HG03354 (cell line): ENCODE results near the gene BMPR2.
"Not testable (repeated sequence)": the region's sequence is repeated elsewhere in the genome, so short reads cannot be mapped to it uniquely, and the experiment has no call there.

Source experiments
- ATAC-seq: cut with Tn5 transposase; IDR thresholded peaks from one replicate; pipeline ENCODE4 v1.9.1; 2021; ENCODE audit warnings: mild to moderate bottlenecking; ENCODE audit not compliant: unreplicated experiment, poor library complexity, severe bottlenecking

The BMPR2 gene

GRCh38 chr2:202508686-202509085 is 132.6 kb downstream of the BMPR2 start:
- no peak for ATAC-seq

GRCh38 chr2:202510911-202511310 is 134.8 kb downstream of the BMPR2 start:
- ATAC-seq, result no peak

GRCh38 chr2:202512176-202512575 is 136.0 kb downstream of the BMPR2 start:
- ATAC-seq, result no peak

- no peak for ATAC-seq
Measured at GRCh38 chr2:202514732-202515131, 138.6 kb downstream of the BMPR2 start.

- ATAC-seq, result no peak
Measured at GRCh38 chr2:202519453-202519852, 143.3 kb downstream of the BMPR2 start.

GRCh38 chr2:202521470-202521869 is 145.3 kb downstream of the BMPR2 start:
- no peak for ATAC-seq

- no peak for ATAC-seq
Measured at GRCh38 chr2:202529389-202529788, 153.3 kb downstream of the BMPR2 start.

GRCh38 chr2:202530038-202530437 is 153.9 kb downstream of the BMPR2 start:
- no peak for ATAC-seq

GRCh38 chr2:202535290-202535689 is 159.2 kb downstream of the BMPR2 start:
- ATAC-seq, result not testable (repeated sequence)

- ATAC-seq, result no peak
Measured at GRCh38 chr2:202541137-202541536, 165.0 kb downstream of the BMPR2 start.

GRCh38 chr2:202542142-202542541 is 166.0 kb downstream of the BMPR2 start:
- no peak for ATAC-seq

- no peak for ATAC-seq
Measured at GRCh38 chr2:202545523-202545922, 169.4 kb downstream of the BMPR2 start.

- ATAC-seq, result no peak
Measured at GRCh38 chr2:202545931-202546330, 169.8 kb downstream of the BMPR2 start.

- not testable (repeated sequence) for ATAC-seq
Measured at GRCh38 chr2:202546499-202547141, 170.5 kb downstream of the BMPR2 start.

GRCh38 chr2:202548240-202548639 is 172.1 kb downstream of the BMPR2 start:
- no peak for ATAC-seq

- not testable (repeated sequence) for ATAC-seq
Measured at GRCh38 chr2:202551000-202551399, 174.9 kb downstream of the BMPR2 start.

- ATAC-seq, result no peak
Measured at GRCh38 chr2:202555356-202555755, 179.2 kb downstream of the BMPR2 start.

GRCh38 chr2:202560200-202560599 is 184.1 kb downstream of the BMPR2 start:
- ATAC-seq, result no peak

- ATAC-seq, result no peak
Measured at GRCh38 chr2:202564226-202564625, 188.1 kb downstream of the BMPR2 start.

- ATAC-seq, result no peak
Measured at GRCh38 chr2:202566286-202566685, 190.2 kb downstream of the BMPR2 start.

- ATAC-seq, result no peak
Measured at GRCh38 chr2:202574541-202574940, 198.4 kb downstream of the BMPR2 start.

- not testable (repeated sequence) for ATAC-seq
Measured at GRCh38 chr2:202575194-202575593, 199.1 kb downstream of the BMPR2 start.
